Adipocyte (in vitro differentiated cells): ENCODE measurements around the gene FUT2.

Source experiments
- DNase-seq: peaks from one replicate; pipeline ENCODE4 v3.0.0-alpha.2; 2015; ENCODE audit warnings: low read depth
- H3K27me3 ChIP-seq: replicated peaks from 2 replicates; pipeline ENCODE4 v1.7.0; 2013; ENCODE audit warnings: mild to moderate bottlenecking, low read length, moderate library complexity; ENCODE audit not compliant: control insufficient read depth, insufficient read depth
- H3K36me3 ChIP-seq: 2 replicates; pipeline ENCODE4 v1.7.0; 2013; ENCODE audit warnings: low read length, mild to moderate bottlenecking, moderate library complexity; ENCODE audit not compliant: control insufficient read depth, insufficient read depth, severe bottlenecking
- H3K4me1 ChIP-seq: 2 replicates; pipeline ENCODE4 v1.7.0; 2013; ENCODE audit warnings: mild to moderate bottlenecking, low read length, moderate library complexity; ENCODE audit not compliant: control insufficient read depth, insufficient read depth
- H3K4me3 ChIP-seq: 2 replicates; pipeline ENCODE4 v1.7.0; 2013; ENCODE audit warnings: mild to moderate bottlenecking, low read length, moderate library complexity
- H3K9ac ChIP-seq: 2 replicates; pipeline ENCODE4 v1.7.0; 2013; ENCODE audit warnings: mild to moderate bottlenecking, low read length, moderate library complexity
- H3K9me3 ChIP-seq: 2 replicates; pipeline ENCODE4 v1.7.0; 2013; ENCODE audit warnings: mild to moderate bottlenecking, low read length, moderate library complexity; ENCODE audit not compliant: control insufficient read depth

FUT2 gene

DNA sequence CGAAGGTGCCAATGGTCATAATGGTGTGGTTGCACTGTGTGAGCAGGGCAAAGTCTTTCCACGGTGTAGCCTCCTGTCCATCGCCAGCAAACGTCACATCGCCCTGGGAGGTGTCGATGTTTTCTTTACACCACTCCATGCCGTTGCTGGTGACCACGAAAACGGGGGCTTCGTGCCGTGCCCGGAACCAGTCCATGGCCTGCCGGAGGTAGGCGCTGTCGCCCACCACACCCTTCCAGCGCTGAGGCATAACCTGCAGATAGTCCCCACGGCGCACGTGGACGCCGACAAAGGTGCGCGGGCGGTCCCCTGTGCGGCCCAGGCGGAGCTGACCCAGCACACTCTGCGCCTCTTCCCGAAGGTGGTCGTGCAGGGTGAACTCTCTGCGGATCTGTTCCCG is 54.6 kb downstream of the FUT2 start:
- no peak for DNase-seq
- no peaks in the 10 kb centered on the region for H3K4me1 ChIP-seq
- peaks cover 31% of the 10 kb centered on the region for H3K27me3 ChIP-seq
- no peak overlapping the region for H3K9ac ChIP-seq
- H3K4me3 ChIP-seq, result no peak overlapping the region
- H3K36me3 ChIP-seq, result no peaks in the 10 kb centered on the region
- H3K9me3 ChIP-seq, result no peaks in the 10 kb centered on the region

DNA sequence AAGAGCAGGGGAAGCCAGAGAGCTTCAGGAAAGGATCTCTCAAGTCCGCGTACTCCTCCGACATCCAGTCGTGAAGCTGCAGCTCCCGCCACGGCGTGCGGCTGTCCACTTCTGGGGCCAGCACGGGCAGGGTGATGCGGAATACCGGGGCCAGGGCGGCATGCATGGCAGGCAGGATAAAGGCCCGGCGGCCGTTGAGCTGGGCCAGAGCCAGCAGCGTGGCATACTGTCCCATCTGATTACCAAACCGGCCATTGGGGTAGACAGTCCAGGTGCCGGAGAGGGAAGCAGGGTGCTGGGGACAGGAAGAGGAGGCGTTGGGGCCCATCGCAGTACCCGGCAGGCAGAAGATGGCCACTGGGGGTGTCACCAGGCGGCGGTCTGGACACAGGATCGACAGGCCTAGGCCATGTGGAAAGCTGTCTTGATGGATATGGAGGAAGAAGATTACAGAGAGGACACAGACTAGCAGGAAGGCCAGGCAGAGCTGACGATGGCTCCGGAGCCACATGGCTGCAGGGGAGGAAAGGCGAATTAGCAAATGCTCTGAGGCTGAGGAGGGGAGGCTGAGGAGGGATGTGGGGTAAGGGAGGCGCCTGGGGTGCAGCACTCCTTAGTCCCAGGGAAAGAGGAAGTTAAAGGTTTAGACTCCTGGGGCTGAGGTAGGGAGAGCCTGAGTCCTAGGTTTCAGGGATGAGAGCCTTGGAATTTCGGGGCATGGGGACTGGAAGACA is 55.2 kb downstream of the FUT2 start:
- no peak for DNase-seq
- Histone ChIP-seq H3K36me3 (no peaks in the 10 kb centered on the region), H3K4me1 (no peaks in the 10 kb centered on the region), H3K9ac (no peak overlapping the region), H3K27me3 (peaks cover 31% of the 10 kb centered on the region), H3K9me3 (no peaks in the 10 kb centered on the region), H3K4me3 (no peak overlapping the region)

DNA sequence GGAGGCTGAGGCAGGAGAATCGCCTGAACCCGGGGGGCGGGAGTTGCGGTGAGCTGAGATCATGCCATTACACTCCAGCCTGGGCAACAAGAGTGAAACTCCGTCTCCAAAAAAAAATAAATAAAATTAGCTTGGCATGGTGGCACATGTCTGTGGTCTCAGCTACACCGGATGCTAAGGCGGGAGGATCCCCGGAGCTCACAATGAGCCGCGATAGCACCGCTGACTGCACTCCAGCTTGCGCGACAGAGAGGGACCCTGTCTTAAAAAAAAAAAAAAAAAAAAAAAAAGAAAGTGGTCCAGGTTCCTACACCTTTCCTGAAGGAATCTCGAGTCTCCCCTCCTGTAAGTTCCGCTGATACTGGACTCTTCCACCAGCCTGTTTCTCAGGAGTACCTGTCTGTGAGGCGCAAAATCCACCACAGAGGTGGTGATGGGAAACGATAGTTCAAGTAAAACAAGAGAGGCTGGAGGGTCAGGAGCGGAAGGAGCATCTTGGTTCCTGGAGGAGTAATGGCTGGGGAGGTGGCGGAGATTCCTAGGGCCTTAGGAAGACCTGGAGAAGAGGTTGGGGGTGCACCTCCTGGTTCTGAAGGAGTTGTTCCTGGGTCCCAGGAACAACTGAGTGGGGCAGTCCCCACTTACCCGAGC is 56.2 kb downstream of the FUT2 start:
- Histone ChIP-seq H3K27me3 (peaks cover 32% of the 10 kb centered on the region), H3K4me1 (no peaks in the 10 kb centered on the region)
- no peak for DNase-seq

DNA sequence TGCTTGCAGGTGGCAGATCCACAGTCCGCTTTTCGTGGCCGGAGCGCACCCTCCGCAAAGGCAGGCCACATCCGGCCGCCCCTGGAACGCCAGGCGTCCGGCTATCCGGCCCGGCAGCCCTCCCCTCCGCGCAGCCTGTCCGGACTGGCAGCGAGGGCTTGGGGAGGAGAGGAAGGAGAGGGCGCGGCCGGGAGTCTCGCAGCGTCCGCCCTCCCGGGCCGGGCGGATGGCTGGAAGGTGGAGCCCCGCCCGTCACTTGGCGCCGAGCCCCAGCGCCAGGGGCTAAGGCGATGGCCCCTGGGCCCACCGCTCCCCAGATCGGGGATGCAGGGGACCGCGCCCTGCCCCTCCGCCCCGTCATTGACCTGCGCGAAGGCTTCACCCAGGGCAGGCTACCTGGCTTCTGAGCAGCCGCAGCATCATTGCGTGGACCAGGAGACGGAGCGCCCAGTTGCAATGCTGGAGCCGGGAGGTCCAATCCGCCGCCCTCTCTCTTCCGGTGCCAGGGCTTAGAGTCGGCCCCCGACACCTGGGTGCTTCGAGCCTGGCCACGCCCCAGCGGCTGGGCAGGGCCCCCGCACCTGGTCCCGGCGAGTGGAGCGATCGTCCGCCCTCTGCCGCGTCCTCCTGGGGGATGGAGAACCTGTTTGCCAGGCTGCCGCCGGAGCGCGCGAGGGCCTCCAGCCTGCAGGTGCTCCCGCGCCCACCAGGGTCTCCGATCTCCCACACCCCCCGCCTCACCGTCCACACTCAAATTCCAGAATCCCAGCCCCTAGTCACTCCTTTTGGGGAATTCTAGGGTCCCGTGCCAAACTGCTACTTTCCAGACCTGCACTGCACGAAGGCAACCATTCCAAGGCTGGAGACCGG is 57.0 kb downstream of the FUT2 start, which contains the start of gene FUT1:
Gene FUT1 (minus strand): TSS at position 146 of the 870 bp plus-strand sequence. CDS start 1,360 bp downstream, outside the sequence.
- peak; percentile 55 for DNase-seq
- Histone ChIP-seq H3K4me1 (no peaks in the 10 kb centered on the region), H3K36me3 (no peaks in the 10 kb centered on the region), H3K9me3 (no peaks in the 10 kb centered on the region), H3K4me3 (no peak within 1 kb of the TSS), H3K27me3 (peaks cover 35% of the 10 kb centered on the region), H3K9ac (no peak within 1 kb of the TSS)

More for the DNA sequence above, 56.2 kb downstream of the FUT2 start:
- Histone ChIP-seq H3K9me3 (no peaks in the 10 kb centered on the region), H3K9ac (no peak overlapping the region), H3K36me3 (no peaks in the 10 kb centered on the region), H3K4me3 (no peak overlapping the region)

DNA sequence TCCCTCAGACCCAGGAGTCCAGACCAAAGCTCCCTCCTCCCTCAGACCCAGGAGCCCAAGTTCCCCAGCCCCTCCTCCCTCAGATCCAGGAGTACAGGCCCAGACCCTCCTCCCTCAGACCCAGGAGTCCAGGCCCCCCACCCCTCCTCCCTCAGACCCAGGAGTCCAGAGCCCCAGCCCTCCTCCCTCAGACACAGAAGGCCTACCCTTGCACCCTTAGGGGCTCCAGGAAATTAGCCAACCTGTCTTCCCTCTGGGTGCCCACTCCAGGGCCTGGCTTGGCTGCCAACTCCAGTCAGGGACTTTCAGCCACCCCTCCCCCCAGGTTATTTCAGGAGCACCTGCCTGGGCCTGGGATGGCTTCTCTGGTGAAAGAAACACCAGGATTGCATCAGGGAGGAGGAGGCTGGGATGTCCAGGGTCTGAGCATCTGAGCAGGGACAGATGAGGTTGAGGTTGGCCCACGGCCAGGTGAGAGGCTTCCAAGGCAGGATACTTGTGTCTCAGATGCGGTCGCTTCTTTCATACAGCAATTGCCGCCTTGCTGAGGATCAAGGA is 59.4 kb downstream of the FUT2 start, which contains the start of gene FGF21:
Gene FGF21 (plus strand): TSS at position 441 of the 558 bp plus-strand sequence. CDS start 713 bp downstream, outside the sequence.
- no peak within 1 kb of the TSS for H3K9ac ChIP-seq
- peaks cover 23% of the 10 kb centered on the region for H3K27me3 ChIP-seq
- DNase-seq, result no peak
- H3K9me3 ChIP-seq, result no peaks in the 10 kb centered on the region
- no peaks in the 10 kb centered on the region for H3K4me1 ChIP-seq
- no peaks in the 10 kb centered on the region for H3K36me3 ChIP-seq
- H3K4me3 ChIP-seq, result no peak within 1 kb of the TSS
